Hepatocyte (in vitro differentiated cells): ENCODE data around the gene ANKAR.

Experiments
- EZH2 ChIP-seq: fragments of 200-600 bp; sonication (generic); IDR thresholded peaks from 2 replicates; pipeline ENCODE4 v1.6.1; 2016; ENCODE audit warnings: antibody characterized with exemption, mild to moderate bottlenecking, borderline replicate concordance
- EZH2phosphoT487 ChIP-seq: fragments of 200-600 bp; sonication (generic); IDR thresholded peaks from one replicate; pipeline ENCODE4 v1.6.1; 2018; ENCODE audit warnings: antibody characterized with exemption, mild to moderate bottlenecking, low read depth, moderate library complexity; ENCODE audit not compliant: unreplicated experiment, severe bottlenecking
- TF ChIP-seq, protein P1 (sequence below): fragments of 200-600 bp; sonication (generic); IDR thresholded peaks from 2 replicates; pipeline ENCODE4 v1.5.1; 2016; ENCODE audit warnings: antibody characterized with exemption, mild to moderate bottlenecking; ENCODE audit not compliant: poor library complexity

DNA sequence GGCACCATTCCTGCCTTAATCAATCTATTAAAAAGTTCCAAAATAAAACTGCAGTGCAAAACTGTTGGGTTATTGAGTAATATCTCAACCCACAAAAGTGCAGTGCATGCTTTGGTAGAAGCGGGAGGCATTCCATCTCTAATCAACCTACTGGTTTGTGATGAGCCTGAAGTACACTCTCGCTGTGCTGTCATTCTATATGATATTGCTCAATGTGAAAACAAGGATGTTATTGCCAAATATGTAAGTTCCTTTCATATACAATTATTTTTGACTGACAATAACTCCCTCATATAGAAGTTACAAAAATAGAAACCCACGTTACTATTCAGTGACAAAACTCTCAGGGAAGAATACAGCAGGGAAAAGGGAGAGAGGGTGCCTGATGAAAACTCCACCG is 45.1 kb downstream of the ANKAR start:
- no peak for TF ChIP-seq EZH2
- TF ChIP-seq, protein P1, sequence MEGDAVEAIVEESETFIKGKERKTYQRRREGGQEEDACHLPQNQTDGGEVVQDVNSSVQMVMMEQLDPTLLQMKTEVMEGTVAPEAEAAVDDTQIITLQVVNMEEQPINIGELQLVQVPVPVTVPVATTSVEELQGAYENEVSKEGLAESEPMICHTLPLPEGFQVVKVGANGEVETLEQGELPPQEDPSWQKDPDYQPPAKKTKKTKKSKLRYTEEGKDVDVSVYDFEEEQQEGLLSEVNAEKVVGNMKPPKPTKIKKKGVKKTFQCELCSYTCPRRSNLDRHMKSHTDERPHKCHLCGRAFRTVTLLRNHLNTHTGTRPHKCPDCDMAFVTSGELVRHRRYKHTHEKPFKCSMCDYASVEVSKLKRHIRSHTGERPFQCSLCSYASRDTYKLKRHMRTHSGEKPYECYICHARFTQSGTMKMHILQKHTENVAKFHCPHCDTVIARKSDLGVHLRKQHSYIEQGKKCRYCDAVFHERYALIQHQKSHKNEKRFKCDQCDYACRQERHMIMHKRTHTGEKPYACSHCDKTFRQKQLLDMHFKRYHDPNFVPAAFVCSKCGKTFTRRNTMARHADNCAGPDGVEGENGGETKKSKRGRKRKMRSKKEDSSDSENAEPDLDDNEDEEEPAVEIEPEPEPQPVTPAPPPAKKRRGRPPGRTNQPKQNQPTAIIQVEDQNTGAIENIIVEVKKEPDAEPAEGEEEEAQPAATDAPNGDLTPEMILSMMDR = no peak
- TF ChIP-seq EZH2phosphoT487 = no peak
